ENCODE measurements around the gene OR52E6. TPM values are rescaled to one million over a fixed set of nuclear protein-coding genes. Genes with fewer than 3 reads are reported as not detected.

OR52E6 gene
- total RNA-seq, 1 donor from 2014 or later = not detected

Other genes starting within 250 kb of the OR52E6 start
- gene TRIM6, start 245.3 kb downstream of the OR52E6 start, total RNA-seq = 0.34 and 0.54 TPM in 2 replicates
- 4.6 and 5.4 TPM in 2 replicates for gene TRIM34, start 216.9 kb downstream of the OR52E6 start, total RNA-seq
- 7.9 and 8.6 TPM in 2 replicates for gene TRIM5, start 156.8 kb downstream of the OR52E6 start, total RNA-seq
- 125 and 127 TPM in 2 replicates for gene TRIM22, start 152.1 kb downstream of the OR52E6 start, total RNA-seq
- not detected in 2 replicates for gene OR56B1, start 105.4 kb downstream of the OR52E6 start, total RNA-seq
- 0.16 TPM in 1 of 2 replicates, not detected in the other for gene OR52N4, start 87.7 kb downstream of the OR52E6 start, total RNA-seq
- gene OR52N5, start 58.5 kb downstream of the OR52E6 start, total RNA-seq = not detected in 2 replicates
- gene OR52N1, start 50.6 kb downstream of the OR52E6 start, total RNA-seq = not detected in 2 replicates
- not detected in 2 replicates for gene OR52N2, start 33.0 kb downstream of the OR52E6 start, total RNA-seq
- not detected in 2 replicates for gene OR52E8, start 15.8 kb upstream of the OR52E6 start, total RNA-seq
- gene OR52E4, start 38.7 kb upstream of the OR52E6 start, total RNA-seq = not detected in 2 replicates
- gene OR52E5, start 51.3 kb upstream of the OR52E6 start, total RNA-seq = not detected in 2 replicates
- gene OR56A3, start 100.4 kb upstream of the OR52E6 start, total RNA-seq = not detected in 2 replicates
- gene OR56A5, start 126.6 kb upstream of the OR52E6 start, total RNA-seq = not detected in 2 replicates
- gene OR52L1, start 145.1 kb upstream of the OR52E6 start, total RNA-seq = 0.20 TPM in 1 of 2 replicates, not detected in the other
- not detected in 2 replicates for gene OR56A4, start 165.0 kb upstream of the OR52E6 start, total RNA-seq
- not detected in 2 replicates for gene OR56A1, start 188.9 kb upstream of the OR52E6 start, total RNA-seq